ENCODE data around the gene TGFBR2.

The TGFBR2 gene

DNA sequence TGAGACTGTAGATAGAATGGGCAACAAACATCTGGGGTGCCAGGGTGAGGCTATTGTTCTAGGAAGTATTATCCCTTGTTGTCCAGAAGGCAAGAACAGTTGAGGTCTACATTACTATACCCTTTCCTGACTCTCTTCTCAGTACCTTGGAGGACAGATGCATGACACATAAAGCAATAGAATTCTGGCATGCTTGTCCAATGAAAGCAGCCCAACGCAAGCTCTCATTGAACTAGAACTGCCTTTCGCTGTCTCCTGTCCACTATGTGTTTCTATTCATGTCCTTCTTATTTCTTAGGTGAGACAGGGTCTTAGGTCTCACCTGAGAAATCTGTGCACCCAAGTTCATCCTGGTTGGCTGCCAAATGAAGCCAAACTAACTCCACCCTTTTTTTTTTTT is 68.6 kb downstream of the TGFBR2 start:
- no peak for DNase-seq (ENCODE audit: low spot score)

DNA sequence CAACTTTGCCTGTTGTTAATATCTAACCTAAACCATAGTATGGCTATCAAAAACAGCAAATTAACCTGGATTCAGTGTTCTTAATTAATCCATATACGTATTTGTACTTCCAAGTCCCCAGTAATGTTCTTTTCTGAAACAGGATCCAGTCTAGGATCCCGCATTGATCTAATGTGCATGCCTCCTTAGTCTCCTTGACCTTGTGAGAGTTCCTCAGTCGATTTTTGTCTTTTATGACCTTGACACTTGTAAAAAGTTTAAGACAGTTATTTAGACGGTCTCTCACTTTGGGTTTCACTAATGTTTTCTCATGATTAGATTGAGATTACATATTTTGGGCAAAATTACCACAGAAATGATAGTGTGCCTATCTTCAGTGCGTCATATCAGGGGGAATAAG is 69.4 kb downstream of the TGFBR2 start:
- no peak for DNase-seq (ENCODE audit: low spot score)

DNA sequence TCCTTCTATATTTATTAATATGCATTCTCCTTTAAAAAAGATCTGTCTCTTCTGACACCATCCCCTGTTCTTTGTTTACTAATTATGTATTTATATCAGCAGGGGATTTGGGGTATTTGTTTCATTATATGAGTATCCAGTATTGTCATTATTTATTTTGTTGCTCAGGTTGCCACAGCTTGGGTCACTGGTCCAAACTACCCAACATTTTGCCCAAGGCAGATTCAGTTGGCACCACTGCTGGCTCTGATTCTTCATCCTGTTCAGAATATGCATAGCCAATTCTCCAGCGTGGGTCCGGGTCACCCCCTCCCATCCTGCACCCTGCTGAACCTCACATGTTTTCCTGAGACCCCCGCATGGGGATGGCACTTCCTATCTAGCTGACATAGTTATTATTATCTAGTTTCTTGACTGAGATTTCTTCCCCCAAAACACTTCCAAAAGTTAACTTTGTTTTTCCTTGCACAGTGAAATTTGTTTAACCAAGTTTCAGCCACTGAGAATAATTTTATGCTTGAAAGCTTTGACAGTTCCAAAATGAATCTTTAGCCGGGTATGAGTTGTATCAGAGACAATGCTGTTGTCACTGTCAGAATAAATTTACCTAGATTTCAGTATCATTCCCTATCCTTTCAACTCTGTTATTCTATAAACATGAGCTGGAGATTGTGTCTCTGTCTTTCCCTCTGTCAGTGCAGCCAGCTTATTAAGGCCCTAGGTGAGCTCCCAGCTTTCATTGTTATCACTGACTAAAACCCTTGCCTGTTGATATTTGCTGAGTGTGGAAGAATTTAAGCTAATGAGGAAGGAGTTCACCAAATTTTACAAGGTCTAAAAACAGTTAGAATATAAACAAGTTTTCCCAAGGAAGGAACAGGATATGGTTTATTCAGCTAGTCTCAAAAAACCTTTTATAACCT is 70.3 kb downstream of the TGFBR2 start:
- DNase-seq (ENCODE audit: low spot score), result no peak

DNA sequence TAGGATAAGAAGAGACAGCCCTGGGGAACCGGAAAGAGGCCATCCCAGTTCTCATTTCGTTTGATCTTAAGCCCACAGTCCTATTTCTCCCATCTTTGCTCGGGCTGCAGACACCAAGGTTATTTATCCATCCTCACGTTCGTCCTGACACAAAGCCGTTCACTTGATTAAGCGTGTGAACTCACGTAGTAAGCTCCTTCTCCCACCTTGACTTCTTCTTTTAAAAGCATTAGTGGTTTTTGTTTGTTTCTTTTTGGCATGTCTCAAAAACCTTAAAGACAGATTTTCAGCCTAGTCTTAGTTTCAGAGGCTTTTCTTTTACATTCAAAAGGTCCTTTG is 70.9 kb downstream of the TGFBR2 start:
- no peak for DNase-seq (ENCODE audit: low spot score)

DNA sequence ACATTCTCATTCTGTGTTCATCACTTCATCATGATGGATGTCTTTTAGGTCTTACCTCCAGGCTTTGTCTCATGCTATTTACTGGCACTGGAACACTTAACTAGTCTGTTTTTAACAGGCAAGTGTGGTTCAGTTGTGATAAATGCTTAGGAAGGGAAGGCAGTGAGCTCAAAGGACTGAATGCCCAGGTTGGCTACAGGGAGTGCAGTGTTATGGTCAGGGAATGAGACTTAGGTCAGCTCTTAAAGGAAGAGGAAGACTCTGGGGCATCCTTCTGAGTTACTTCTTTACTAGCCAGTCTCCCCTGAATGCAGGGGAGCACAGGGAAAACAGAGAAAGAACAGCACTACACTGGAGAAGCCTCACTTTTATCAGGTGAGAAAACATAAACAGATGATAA is 72.6 kb downstream of the TGFBR2 start:
- DNase-seq (ENCODE audit: low spot score), result no peak

DNA sequence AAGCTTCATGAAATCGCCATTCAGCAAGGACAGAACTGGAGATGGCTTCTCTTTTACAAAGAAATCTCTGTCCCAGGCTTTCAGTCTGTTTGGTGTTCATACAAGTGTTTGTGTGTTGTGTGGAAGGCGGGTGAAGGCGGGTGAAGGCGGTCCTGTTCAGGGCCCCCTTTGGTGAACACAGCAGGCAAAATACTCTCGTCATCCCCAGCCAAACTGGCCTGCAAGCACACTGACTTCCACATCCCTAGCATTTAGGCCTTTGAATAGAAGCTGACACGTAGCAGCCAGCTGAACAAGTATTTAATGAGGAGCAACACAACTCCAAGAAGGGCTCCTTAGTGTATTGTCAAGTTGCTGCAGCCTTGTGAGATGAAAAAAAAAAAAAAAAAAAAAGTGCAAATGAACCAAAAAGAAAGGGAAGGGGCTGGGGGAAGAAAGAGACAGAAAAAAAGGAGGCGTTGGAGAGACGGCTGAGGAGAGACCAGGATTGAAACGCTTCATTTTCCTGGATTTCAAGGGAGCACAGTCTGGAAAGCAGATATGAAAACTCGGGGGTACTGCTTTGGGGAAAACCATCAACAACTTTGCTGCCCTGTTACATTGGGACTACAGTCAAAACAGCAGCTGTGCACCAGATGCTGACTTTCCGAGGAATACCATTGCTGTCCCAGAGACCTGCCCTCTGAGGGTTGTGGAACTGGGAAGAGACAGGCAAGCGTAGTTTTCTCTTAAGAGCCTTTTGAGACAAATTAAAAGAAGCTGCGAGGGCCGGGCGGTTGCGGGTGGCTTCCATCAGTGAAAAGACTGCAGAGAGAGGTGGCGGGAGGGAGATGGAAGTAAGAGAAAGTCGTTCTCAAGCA is 74.6 kb downstream of the TGFBR2 start:
- DNase-seq (ENCODE audit: low spot score), result no peak

DNA sequence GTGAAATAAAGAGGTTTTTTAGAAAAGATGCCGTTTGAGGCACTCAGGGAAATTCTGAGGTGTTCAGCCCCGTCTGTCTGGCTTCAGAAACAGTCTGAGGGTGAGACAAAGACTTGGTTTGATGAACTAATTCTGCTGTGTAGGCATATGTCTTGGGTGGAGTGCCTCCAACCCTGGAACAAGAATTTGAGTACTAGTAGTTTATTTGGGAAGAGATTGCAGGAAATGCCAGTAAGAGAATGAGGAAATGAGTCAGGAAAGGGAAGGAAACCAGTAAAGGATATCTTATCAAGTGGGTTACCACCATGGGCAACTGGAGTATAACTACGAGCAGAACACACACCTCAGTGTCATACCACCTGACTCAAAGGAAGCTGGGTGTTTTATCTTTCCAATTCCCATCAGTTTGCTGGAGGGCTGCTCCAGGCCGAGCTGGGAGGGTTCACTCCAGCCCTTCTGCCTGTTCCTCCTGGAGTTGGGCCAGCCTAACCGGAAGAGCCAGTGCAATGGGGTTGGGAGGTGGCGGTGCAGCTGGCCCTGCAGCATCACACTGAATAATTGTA is 75.3 kb downstream of the TGFBR2 start:
- no peak for DNase-seq (ENCODE audit: low spot score)

DNA sequence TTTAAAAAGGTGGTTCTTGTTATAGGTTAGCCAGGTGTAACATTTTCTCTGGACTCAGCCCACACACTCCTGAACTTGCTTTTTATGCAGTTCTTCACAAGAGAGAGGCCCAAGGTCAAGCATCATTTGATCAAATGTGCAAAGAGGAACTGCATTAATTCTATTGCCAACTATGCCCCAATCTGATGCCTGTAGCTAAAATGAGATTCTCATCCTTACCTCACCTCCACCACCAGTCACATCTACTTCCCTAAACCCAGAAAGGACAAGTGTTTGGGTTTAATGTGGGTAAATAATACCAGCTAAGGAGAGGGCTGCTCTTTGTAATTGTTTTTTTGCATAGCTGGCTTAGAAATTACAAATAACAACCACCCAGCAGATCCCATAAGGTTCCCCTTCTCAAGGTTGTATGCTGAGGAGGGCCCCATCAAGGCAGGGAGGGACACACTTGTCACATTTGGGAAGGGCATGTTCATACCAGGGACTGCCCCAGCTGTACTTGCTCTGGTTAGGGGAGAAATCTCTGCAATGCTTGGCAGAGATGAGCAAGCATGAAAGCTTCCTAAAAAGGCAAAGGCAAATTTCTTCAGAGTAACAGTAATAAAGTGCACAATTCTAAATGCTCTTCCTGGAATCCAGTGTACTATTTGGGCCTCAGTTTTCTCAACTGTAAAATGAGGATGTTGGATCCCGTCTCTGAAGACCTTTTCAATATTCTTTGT is 76.2 kb downstream of the TGFBR2 start:
- no peak for DNase-seq (ENCODE audit: low spot score)

DNA sequence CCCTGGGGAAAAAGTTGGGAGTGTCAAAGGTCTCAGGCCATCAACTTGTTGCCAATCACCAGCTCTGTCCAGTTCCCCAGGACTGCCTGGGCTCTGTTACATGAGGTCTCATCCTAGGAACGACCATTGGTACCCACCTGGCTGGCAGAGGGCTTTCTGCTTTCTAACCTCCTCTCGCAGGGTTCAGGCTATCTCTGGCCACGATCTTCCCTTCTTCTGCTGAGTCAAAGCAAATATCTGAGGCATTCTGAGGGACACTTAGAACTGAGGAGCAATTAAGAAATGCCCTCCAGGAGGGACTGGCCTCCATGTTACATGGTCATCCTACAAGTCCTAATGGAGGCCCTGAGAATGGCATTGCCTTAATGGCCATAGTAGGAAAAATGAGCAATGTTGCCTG is 77.4 kb downstream of the TGFBR2 start:
- no peak for DNase-seq (ENCODE audit: low spot score)

DNA sequence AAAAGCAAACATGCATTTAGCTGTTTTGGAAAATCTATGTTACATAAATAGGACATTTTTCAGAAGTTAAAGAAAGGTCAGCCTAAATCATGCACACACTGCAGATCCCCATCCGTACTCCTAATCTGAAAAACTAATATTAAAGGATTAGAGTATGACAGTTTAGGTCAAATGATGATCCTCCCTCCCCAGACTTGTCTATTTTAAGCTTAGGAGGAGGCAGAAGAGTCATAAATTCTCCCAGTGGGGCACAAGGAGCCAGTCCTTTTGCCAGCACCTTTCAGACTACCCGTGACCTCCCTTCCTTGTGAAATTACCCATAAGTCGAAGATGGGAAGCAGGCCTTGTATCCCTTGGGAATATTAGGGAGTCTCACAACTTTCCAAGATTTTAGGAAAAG is 78.0 kb downstream of the TGFBR2 start:
- DNase-seq (ENCODE audit: low spot score), result no peak

DNA sequence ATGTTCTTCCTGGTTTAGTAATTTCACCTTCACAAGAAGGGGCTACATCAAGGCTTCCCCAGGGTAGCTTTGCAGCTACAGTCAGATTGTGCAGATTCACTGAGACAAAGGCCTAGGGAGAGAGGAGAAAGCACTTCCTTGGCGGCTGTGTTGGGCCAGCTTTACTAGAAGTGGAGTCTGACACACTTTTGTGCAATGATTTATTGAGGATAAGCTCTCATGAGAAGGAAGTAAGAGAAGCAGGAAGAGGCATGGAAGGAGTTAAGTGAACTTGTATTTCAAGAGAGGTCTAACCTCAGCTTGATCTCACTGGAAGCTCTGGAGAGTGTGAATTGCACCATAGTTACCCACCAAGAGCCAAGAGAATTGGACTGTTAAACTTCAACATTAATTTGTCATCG is 78.9 kb downstream of the TGFBR2 start:
- no peak for DNase-seq (ENCODE audit: low spot score)

DNA sequence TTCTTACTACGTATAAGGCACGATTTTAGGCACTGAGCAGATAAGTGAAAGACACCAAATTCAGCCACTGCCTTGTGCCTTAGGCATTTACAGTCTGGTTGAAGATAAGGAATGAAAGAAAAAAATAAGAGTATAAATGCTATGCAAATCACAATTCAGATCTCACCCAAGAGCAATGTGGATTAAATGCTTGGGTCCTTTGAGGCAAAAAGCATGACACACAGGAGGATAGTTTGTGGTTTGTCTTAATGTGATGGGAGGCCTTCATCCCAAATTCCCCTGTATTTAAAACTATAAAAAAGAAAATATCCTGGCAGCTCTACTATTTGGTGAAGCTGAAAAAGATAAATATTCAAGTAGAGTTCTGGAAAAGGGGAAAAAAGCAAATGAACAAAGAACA is 79.8 kb downstream of the TGFBR2 start:
- no peak for DNase-seq (ENCODE audit: low spot score)

DNA sequence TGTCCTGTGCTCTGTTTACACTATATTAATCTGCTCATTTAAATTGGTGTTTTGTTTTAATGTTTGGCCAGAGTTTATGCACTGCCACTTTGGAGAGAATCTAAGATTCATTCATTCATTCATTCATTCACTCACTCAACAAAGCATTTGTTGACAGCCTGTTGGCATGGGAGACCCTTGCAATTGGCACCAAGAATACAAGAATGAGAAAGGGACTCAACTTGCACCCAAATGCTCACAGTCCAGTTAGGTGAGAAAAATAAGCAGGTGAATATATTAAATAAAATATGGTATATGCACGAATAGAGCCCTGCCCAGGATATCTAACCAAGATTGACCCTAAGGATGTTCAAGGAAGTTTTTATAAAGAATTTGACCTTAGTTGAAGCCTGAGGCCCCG is 80.4 kb downstream of the TGFBR2 start:
- DNase-seq (ENCODE audit: low spot score), result no peak

DNA sequence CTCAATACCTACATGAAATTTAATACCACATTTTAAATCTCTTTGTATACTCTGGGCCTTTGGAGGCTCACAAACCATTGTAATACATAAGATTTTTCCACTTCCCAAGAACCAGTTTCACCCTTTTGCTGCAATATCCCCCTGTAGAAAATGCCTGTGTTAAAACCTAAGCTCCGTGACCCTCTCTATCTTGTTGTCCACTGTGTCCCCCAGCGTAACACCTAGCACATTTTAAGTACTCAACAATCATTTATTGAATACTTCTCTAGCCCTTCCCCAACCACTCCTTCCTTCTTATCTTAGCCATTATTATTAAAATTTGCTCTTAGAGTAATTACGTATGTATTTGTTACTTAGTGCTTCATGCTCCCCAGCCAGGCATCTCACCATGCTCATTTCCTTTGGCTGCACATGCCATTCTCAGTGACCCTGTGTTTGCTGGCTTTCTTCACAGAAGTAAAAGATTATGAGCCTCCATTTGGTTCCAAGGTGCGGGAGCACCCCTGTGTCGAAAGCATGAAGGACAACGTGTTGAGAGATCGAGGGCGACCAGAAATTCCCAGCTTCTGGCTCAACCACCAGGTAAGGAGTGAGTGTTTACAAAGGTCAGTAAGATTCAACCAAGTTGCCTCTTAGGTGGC is 81.6 kb downstream of the TGFBR2 start:
- no peak for DNase-seq (ENCODE audit: low spot score)

DNA sequence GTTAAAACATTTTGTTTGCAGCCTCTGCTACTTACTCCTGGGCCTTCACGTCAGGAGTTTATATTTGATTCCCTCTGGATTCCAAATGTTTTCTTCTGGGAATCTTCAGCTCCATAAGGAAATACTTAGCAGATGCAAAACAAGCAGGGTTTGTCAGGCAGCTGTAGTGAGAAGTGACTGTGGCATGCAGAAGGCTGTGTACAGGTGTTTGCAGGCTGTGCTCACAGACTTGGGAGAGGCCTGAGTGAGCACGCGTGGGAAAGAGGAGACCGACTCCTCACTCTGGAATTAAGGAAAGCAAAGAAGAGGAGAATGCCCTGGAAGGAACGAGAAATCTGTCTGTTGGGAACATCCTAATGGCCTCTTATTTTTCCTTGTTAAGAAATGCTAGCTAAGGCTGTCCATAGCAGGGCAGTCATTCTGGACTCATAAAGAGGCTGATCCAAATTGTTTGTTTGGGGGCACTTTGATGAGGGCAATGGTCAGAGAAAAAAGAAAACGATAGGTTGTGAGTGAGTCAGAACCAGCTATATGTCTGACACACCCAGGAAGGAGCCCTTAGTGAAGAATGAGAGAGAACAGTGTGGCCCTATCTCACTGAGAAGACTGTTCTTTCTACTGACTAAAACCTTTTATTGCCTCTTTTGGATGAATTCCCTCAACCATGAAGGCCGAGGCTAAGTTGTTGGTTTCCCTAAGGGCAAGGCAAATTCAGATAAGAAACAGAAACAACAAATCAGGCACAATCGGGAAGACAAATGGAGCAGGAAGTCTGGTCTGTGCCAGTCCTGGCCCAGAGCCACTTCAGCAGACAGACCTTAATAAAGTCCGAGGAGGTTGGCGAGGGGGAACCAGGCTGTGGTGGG is 82.6 kb downstream of the TGFBR2 start:
- peak; percentile 83 for DNase-seq (ENCODE audit: low spot score)

DNA sequence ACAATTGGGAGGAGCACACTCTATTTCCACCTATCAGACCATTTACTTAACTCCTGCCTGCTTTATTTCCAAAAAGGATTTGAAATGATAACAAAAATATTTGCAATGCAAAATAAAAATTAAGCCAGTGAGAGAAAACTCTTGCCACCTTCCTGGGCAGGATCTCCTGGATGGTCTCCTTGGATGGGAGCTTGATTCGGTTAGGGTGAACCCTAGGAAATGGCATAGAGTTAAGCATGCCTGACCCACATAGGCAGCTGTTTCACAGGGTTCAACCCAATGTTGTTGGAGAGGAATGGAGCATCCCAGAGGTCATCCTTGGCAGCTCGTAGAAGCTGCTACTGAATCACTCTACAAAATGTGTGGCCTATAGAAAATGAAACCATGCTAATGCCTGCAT is 83.8 kb downstream of the TGFBR2 start:
- no peak for DNase-seq (ENCODE audit: low spot score)

DNA sequence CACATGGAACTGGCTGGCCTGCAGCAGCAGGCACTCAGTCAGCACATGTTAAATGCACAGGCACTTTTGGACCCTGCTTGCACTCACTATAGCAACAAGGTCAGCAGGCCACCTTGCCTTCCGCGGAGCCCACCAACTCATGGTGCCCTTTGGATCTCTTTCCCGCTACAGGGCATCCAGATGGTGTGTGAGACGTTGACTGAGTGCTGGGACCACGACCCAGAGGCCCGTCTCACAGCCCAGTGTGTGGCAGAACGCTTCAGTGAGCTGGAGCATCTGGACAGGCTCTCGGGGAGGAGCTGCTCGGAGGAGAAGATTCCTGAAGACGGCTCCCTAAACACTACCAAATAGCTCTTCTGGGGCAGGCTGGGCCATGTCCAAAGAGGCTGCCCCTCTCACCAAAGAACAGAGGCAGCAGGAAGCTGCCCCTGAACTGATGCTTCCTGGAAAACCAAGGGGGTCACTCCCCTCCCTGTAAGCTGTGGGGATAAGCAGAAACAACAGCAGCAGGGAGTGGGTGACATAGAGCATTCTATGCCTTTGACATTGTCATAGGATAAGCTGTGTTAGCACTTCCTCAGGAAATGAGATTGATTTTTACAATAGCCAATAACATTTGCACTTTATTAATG is 85.0 kb downstream of the TGFBR2 start:
- no peak for DNase-seq (ENCODE audit: low spot score)

DNA sequence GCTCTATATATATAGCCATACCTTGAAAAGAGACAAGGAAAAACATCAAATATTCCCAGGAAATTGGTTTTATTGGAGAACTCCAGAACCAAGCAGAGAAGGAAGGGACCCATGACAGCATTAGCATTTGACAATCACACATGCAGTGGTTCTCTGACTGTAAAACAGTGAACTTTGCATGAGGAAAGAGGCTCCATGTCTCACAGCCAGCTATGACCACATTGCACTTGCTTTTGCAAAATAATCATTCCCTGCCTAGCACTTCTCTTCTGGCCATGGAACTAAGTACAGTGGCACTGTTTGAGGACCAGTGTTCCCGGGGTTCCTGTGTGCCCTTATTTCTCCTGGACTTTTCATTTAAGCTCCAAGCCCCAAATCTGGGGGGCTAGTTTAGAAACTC is 85.5 kb downstream of the TGFBR2 start:
- no peak for DNase-seq (ENCODE audit: low spot score)

DNA sequence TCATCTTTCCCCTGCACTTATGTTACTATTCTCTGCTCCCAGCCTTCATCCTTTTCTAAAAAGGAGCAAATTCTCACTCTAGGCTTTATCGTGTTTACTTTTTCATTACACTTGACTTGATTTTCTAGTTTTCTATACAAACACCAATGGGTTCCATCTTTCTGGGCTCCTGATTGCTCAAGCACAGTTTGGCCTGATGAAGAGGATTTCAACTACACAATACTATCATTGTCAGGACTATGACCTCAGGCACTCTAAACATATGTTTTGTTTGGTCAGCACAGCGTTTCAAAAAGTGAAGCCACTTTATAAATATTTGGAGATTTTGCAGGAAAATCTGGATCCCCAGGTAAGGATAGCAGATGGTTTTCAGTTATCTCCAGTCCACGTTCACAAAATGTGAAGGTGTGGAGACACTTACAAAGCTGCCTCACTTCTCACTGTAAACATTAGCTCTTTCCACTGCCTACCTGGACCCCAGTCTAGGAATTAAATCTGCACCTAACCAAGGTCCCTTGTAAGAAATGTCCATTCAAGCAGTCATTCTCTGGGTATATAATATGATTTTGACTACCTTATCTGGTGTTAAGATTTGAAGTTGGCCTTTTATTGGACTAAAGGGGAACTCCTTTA is 86.2 kb downstream of the TGFBR2 start:
- DNase-seq (ENCODE audit: low spot score), result no peak
